ENCODE data around the gene LRRC59.
"Not testable (repeated sequence)": the region's sequence is repeated elsewhere in the genome, so short reads cannot be mapped to it uniquely, and the experiment has no call there.

DNA sequence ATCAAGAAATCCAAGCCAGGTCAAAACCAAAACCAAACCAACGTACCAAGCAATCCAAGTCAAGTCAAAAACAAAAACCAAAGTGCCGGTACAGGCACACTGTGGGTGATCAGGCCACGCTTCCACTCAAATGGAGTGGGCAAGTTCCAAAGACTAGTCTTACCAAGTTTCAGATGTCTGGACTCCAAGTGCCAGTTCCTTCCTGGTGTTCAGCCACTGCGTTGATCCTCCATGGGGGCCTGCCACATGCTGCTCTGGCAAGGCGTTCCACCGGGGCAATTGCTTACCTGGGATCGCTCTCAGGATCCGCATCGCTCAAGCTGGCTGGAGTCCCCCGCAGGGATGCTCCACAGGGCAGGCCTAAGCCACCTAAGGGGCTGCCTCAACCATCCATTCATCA, 22.3 kb upstream of the LRRC59 start:
- TF ChIP-seq, protein P1, sequence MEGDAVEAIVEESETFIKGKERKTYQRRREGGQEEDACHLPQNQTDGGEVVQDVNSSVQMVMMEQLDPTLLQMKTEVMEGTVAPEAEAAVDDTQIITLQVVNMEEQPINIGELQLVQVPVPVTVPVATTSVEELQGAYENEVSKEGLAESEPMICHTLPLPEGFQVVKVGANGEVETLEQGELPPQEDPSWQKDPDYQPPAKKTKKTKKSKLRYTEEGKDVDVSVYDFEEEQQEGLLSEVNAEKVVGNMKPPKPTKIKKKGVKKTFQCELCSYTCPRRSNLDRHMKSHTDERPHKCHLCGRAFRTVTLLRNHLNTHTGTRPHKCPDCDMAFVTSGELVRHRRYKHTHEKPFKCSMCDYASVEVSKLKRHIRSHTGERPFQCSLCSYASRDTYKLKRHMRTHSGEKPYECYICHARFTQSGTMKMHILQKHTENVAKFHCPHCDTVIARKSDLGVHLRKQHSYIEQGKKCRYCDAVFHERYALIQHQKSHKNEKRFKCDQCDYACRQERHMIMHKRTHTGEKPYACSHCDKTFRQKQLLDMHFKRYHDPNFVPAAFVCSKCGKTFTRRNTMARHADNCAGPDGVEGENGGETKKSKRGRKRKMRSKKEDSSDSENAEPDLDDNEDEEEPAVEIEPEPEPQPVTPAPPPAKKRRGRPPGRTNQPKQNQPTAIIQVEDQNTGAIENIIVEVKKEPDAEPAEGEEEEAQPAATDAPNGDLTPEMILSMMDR (conservative IDR thresholded peaks at IDR 0.05; ENCODE audit: low read depth, low read length), result not testable (repeated sequence)
- TF ChIP-seq EZH2 (IDR thresholded peaks at IDR 0.05; ENCODE audit: borderline replicate concordance, low read depth, low read length, poor library complexity, severe bottlenecking), result not testable (repeated sequence)

Measured in A673 (cell line).